GM19025 (cell line): ENCODE data around the gene SGIP1.

Experiments
- ATAC-seq: cut with Tn5 transposase; IDR thresholded peaks from one replicate; pipeline ENCODE4 v1.9.1; 2021; ENCODE audit warnings: mild to moderate bottlenecking, low read depth, moderate library complexity; ENCODE audit not compliant: unreplicated experiment

Gene SGIP1

DNA sequence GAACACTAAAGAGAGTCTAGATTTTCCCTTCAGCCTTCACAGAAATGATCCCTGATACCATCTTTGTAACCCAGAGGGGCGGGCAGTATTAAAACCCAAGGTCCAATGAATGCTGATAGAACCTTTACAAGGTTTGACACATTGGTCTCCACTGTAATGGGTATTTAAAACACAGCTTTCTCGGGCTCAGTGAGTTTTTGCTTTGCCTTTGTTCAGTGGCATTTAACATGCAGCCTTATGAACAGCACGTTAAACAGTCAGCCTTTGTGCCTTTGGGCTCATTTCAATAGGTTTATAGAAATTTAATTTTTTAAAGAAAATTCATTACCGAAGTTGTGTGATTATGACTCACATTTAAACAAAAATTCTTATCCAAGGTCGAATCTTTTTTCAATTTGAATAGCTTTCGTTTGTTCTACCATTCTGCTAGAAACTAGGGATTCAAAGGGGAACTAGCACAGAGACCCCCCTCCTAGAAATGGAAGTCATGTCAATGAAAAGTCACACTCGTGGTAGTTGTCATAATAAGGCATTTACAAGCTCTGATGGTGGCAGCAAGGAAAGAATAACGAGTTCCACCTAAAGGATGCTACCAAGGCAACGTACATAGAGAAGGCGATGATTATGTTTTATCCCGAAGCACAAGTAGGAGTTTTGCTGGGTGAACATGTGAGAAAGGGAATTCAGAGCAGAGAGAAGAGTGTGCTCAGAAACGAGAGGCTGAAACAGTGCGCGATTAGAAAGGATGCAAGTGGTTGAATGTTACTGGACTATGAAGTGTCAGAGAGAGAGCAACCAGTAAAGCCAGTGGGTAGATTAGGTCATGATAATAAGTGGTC lies 66.2 kb downstream of the SGIP1 start:
- ATAC-seq, result no peak

DNA sequence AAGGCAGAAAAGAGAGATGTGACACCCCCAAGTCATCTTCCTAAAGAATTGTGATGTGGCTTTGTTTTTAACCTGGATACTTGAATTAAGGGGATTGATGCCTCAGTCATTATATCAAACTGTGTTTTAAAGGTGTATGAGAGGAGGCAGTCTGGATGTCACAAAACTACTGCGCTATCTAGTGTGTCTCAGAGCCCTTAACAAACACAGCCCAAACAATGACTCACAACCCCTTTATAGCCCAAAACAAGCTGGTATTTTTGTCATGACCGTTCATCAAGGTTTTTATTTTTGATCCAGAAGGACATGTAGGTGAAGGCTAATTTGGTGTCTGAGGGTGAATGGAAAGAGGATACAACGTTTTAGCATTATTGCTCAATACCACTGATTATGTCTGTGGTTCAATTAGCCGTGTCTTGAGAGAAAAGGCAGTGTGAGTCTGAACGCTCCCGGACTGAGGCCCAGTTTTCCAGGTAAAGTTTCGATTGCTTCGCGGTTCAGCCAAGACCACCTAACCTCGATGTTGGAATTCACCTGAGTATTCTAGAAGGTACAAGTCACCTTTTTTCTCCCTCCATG lies 71.6 kb downstream of the SGIP1 start:
- no peak for ATAC-seq

DNA sequence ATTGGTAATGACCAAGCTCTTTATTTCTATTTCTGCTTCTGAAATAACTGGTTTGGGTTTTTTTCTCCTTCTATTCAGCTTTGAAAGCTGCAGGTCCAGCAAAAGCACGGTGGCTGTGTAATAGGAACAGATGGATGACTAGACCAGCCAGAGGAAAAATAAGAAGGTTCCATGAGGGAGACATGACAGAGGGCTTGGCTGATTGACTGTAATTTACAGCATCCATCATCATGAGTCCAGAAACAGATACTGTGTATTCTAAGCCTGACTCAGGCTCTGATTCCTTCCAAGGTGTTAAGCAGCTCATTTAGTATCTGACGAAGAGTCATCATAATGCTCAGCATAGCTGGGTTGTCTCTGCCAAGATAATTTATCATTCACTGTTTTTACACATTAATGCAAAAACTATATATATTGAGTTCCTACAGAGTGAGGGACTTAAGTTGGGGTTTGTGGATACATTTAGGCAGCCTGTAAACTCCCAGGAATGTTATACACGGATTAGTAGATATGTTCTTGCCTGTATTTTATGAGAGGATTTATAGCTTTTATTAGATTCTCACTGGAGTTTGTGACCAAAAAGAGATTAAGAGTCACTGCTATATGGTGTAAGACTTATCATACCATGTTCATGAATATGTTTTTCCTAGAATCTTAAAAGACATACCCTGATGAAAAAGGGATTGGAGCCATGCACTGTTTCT lies 72.6 kb downstream of the SGIP1 start:
- no peak for ATAC-seq

DNA sequence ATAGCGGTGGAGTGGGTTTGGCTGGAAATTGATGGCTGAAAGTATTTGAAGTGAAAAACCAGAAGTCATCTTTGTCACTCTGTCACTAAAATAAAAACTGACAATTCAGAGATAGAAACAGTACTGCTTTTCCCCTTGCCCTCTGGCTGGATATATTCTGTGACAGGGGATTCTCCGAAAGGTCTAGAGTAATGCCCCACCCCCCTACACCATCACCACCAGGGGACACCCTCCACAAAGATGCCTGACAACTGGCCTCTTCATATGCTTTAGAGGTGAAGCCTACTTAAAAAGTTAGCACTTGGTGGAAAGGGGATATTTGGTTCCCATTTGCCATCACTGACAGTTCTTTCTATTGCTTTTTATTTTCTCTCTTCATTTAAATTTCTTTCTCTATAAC lies 73.5 kb downstream of the SGIP1 start:
- ATAC-seq, result no peak

DNA sequence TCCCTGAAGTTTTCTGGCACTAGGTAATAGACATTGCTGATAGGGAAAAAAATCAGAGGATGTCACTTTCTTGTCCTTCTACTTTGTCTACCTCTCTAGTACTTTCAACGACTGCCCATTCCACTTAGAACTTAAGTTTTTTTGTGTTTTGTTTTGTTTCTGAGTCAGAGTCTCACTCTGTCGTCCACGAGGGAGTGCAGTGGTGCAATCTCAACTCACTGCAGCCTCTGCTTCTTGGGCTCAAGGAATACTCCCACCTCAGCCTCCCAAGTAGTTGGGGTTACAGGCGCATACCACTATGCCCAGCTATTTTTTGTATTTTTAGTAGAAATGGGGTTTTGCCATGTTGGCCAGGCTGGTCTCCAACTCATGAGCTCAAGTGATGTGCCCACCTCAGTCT lies 79.2 kb downstream of the SGIP1 start:
- no peak for ATAC-seq

DNA sequence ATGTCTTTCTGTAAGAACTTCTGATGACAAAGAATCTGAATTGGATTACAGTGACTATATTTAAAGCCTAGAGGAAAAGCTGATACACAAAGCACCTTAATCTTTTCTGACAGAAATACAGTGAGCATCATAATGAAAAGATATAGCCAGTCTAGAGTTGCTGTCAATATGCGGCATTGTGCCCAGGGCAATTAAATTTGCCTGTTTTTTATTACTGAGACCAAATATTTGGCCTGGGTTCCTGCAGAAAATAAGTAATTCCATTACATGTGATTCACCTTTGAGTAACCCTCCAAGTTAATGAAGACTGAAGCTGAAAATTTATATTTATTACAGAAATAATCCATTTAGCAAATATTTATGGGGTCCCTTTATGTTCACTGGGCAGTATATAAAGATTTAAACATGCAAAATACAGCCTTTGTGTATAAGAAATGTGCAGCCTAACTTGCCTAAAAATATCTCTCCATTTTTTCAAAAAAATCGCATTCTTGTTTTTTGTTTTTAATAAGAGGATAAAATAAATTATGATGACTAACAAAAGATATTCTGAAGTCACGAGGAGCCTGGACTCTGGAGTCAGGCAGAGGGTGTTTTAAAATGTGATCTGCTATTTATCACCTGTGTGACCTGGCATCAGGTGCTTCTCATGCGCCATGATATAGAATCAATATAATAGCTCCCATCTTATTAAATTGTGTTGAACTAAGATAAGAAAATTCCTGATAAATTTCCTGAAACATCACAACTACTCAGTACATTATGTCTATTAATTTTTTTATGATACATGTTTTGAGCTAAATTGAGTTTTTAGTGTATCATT lies 83.6 kb downstream of the SGIP1 start:
- no peak for ATAC-seq

DNA sequence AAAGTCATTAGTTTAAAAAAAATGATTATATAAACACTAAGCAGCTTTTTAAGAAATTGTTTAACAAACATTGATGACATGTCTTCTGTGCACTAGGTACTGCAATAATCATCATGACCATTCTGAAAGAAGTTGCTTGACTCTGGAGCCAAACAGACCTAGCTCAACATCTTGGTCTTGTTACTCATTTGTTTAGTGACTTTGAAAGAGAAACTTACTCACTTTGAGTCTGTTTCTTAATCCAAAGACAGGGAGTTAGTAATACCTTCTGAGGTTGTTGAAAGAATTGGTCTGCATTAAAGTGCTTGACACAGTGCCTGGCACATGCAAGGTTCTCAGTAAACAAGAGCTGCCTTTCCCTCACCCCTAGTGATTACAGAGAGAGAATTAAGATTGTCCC lies 84.4 kb downstream of the SGIP1 start:
- ATAC-seq, result no peak

DNA sequence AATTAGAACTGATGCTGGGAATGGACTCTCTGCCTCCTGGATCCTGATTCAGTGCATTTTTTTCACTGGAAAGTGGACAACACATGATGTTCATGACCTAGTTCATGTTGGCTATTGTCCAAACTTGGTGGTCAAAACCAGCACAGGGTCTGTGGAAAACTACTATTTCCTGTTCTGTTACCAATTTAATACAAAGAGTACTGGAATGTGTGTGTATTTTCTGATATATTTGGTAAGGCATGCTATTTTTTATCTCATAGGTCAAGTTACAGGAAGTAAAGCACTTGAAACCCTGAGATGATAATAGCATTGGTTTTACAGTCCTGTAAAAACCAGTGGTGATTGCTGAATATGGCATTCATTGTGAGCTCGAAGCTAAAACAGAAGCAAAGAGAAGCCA lies 89.9 kb downstream of the SGIP1 start:
- ATAC-seq, result no peak

DNA sequence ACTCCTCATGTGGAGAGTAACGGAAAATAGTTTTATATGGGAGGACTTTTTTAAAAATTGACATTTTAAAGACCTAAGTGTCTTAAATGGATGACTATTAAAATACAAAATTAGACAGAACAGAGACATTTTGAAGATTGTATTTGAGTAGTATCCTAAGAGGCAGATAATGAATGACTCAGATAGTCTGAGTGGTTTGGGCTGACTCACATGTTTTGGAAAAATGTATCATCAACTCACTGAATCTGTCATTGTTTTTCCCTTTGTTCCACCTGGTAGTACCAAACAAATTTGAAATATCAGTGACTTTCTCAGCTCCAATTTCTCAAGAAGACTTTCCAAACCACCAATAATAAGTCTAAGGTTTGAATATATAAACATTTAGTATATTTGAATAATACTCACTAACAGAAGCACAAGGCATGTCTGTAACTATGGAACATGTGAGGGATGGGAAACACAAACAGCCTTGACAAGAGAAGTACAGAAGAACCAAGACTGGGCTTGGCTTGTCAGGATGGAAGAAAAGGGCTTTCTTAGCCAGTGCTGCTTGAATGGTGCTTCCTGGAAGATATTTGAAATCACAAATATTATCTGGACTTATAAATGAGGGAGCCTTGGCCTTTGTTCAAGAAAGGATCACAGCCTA lies 90.6 kb downstream of the SGIP1 start:
- ATAC-seq, result no peak

DNA sequence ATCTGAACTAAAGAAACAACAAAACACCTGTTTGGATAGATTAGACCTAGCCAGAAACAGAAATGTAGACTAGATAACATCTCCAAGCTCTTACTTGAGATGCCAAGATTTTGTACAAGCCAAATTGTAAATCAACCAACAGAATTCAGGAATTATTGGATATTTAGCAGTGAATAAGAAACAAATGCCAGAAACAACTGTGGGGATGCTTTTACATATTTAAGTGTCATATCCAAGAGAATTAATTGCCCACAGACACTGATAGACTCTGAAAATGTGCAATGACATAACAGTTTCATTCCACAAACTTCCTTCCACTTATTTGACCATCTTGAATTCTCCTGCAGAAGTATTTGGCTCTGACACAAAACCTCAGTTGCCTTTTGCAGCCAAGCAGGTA lies 92.3 kb downstream of the SGIP1 start:
- no peak for ATAC-seq

DNA sequence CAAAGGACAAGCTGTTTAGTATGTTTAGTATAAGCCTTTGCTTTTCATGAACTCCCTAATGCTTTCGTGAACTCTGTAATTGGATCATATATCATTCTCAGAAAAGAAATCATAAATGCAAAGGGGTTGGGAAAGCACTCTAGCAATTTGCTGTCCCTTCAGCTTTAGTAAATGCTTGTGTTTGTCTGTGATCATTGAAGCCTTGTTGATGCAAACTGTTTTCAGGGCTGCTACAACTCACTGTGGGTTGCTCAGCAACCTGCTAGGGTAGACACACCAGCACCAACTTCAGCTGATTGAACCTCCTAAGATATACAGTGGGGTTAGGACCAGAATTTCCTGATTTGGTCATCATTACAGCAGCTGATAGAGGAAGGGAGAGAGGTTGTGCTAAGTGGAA lies 95.0 kb downstream of the SGIP1 start:
- no peak for ATAC-seq

DNA sequence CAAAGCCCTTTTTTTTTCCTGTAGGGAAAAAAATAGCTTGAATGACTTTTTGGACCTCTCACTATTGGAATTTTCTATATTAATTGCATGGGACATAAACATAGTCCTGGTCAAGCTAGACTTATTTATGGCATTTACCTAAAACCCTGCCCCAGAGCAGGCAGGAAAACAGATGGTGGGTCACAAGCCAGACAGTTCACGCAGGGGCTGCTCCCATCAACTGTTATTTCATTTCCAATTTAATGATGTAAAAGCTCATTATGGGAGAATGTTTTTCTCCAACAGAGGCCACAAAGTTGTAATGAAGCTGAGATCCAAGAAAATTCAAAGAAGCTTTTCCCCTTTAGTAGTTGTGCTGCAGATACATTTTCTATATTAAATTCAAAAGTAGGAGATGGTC lies 99.2 kb downstream of the SGIP1 start:
- no peak for ATAC-seq

DNA sequence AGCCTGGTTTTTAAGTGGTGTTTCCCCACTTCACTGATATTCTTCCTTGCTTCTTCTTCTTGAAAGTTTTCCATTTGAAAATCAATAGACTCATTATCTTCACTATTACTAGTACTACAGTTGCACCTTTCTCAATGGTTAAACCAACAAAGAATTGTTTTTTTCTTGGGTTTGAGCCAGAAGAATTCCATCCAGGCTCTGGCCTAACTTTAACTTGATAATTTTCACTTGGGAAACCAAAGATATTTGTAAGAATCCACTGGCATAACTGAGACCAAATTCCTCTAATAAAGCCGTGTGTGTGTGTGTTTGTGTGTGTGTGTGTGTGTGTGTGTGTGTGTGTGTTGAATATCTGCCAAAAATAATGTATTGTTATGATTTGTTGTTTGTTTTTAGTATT lies 103.2 kb downstream of the SGIP1 start:
- no peak for ATAC-seq

DNA sequence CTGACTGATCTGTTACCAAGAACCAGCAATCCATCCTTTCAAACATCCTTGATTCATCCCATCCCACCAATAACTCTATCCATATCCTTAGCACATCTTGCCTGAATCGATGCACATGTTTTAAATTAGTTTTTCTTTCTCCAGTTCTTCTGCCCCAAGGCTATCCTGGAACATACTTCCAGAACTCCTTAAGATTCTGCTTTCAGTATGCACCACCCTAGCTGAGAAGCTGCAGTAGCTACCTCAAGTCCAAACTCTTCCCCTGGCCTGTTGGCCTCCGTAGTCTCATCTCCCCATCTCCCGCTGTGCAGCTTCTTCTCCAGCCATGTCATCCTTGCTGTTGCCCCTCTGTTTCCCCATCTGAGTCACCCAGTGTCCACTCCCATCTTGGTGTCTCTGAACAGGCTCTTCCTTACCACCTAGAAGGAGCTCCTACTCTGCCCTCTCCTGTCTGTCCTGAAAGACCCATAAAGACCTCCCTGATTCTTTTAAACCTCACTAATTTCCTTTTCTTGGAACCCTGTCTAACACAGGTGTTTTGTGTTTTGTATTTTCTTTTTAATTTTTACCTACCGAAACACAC lies 108.0 kb downstream of the SGIP1 start:
- ATAC-seq, result no peak

DNA sequence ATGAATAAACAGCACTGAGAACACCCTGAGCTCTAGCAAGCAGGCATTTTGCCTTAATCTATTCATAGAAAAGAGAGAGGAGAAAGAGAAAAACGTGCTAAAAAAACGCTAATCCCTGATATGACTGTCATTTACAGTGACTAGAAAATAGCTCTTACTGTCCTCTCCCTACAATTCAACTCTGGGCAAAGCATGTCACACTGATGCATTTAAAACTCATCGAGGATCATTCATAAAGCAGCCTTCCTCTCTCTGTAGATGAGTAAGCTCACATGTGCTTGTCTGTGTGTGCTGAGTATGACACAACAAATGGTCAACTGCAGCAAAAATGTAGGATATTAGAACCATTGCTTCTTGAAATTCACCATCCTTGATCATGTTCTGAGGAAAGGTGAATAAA lies 109.0 kb downstream of the SGIP1 start:
- no peak for ATAC-seq

DNA sequence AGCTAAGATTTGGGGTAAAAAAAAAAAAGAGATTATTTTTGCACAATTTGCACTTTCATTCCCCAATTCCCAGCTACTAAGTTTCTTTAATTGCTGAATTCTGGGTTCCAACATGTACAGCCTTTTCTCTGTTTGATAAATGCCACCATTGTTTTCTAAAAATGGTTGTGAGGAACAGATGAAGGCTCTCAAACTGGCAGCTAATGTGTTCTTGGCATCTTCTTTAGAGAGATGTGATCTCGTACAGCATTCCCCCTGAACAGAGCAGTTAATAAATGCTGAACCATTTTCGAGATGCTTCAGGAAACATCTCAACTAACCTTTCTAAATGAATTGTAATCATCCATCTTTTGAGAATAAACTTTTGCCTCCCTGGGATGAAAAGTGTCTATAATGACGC lies 110.4 kb downstream of the SGIP1 start:
- no peak for ATAC-seq

DNA sequence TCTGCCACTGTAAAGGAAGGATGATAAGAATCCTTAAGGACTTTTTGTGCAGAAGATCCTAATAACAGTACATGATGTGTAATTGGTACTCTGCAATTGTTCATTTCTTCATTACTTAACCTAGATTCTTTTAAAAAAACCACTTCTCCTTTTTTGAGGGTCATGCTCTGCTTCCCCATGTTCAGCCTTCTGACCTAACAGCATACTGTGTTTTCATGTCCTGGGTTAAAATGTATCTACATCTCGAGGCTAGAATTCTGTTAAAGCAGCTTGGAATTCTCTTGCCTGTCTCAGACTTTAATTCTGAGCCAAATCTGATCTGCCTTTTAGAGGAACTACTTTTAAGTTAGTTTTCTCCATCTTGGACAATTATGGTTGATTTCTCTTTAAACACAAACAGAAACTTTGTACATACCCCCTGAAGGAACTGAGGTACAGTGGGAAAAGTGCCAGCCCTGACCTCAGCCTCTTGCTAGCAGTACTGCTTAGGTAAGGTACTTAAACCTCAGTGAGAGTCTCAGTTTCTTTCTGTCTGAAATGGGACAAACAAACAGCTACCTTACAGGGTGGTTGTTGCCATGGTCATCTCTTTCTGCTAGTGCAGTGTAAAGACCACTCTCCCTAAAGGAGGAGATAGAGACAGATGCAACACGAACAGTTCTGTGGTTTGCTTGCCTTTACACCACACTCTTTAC lies 115.1 kb downstream of the SGIP1 start:
- ATAC-seq, result peak; percentile 56

DNA sequence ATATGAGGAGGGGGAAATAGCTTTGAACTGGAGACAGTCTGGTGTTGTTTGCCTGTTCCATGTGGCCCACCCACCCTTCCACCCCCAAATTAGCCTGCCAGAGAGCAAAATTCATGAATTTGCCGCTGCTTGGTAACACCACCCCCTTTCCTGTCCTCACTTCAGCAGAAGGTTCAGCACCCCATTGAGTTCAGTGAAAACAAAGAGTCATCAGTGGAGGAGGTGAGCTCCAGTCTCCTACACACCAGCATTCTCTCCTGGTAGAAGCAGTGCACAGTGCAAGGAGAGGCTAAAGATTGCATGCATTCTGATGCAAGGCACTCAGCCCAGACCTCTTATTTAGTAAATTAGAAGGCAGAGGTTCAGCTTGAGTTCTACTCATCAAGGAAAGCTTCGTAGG lies 118.6 kb downstream of the SGIP1 start:
- ATAC-seq, result no peak

DNA sequence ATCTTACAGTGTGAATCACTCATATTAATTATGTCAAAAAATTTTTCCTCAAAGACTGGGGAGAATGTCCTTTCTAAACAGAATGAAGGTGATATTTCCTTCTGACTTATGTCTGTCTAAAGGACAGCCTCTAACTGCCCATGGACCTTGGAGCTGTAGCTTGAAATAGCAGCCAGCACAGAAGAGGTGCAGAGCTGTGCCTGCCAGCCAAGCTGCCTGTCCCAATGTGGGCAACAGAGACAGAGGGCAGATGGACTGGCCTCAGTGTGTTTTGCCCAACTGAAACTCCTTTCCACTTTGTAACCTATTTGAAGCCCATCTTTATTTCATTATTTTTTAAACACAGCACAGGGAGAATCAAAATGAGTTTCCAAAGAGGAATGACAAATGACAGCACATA lies 120.7 kb downstream of the SGIP1 start:
- ATAC-seq, result no peak

DNA sequence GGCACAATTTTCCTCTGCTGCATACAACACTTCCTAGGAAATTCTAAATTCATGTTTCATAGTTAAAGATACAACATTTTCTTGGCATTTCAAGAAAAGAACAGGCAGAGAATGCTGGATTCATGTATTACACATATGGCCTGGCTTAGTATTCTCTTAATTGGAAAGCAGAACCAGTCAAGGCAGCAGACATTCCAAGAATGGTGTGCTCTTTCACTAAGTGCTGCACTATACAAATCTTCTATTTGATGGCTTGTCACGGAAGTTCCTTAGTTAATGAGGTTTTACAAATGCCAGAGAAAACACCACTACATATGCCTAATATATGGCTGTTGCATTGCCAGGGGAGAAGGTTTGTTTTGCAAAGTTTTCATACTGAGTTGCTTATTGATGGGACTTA lies 137.5 kb downstream of the SGIP1 start:
- no peak for ATAC-seq
